WTC11 (cell line): Measurements from ENCODE around the gene FYN. TPM values are rescaled to one million over a fixed set of nuclear protein-coding genes. Genes with fewer than 3 reads are reported as not detected.

Source experiments
- ATAC-seq: fragments of 200-7000 bp; cut with Tn5 transposase; 2 replicates; pipeline ENCODE4 v1.10.0; 2021; ENCODE audit warnings: mild to moderate bottlenecking, moderate library complexity
- CTCF ChIA-PET: fragments of 300-600 bp; sonication (Branson Sonifier 250); formaldehyde crosslinking; loops from one replicate; lab custom pipeline; 2021; ENCODE audit warnings: antibody characterized with exemption; lab: Charles Lee
- POLR2A ChIA-PET: fragments of 350-600 bp; sonication (Branson Sonifier 250); formaldehyde crosslinking; loops from one replicate; lab custom pipeline; 2021; ENCODE audit warnings: antibody characterized with exemption; lab: Charles Lee
- DNase-seq: peaks from one replicate; pipeline ENCODE4 v3.0.0; 2021; ENCODE audit warnings: low spot score
- H3K27ac Mint-ChIP-seq: 2 replicates; pipeline ENCODE4 v1.8.0; 2021; ENCODE audit warnings: mixed read lengths
- H3K27me3 Mint-ChIP-seq: 2 replicates; pipeline ENCODE4 v1.8.0; 2021; ENCODE audit warnings: low read depth, mild to moderate bottlenecking, moderate library complexity, mixed read lengths
- H3K36me3 Mint-ChIP-seq: 2 replicates; pipeline ENCODE4 v1.8.0; 2021; ENCODE audit warnings: mixed read lengths
- H3K4me1 Mint-ChIP-seq: 2 replicates; pipeline ENCODE4 v1.8.0; 2022; ENCODE audit warnings: mixed read lengths
- H3K4me3 Mint-ChIP-seq: 2 replicates; pipeline ENCODE4 v1.8.0; 2021; ENCODE audit warnings: mild to moderate bottlenecking, moderate library complexity, mixed read lengths
- H3K9me3 Mint-ChIP-seq: 2 replicates; pipeline ENCODE4 v1.8.0; 2021; ENCODE audit warnings: mixed read lengths
- ATF1 ChIP-seq: sonication (generic); formaldehyde crosslinking; IDR thresholded peaks from 2 replicates; pipeline ENCODE4 v1.8.1; 2023; ENCODE audit warnings: mild to moderate bottlenecking, moderate library complexity, missing genetic modification reagents
- ATF2 ChIP-seq: sonication (generic); formaldehyde crosslinking; IDR thresholded peaks from 2 replicates; pipeline ENCODE4 v1.8.1; 2022; ENCODE audit warnings: low read depth, missing genetic modification reagents, borderline replicate concordance
- E2F4 ChIP-seq: sonication (generic); formaldehyde crosslinking; IDR thresholded peaks from 2 replicates; pipeline ENCODE4 v1.8.1; 2022; ENCODE audit warnings: low read depth, mild to moderate bottlenecking, moderate library complexity, missing genetic modification reagents, borderline replicate concordance
- ELF4 ChIP-seq: sonication (generic); formaldehyde crosslinking; IDR thresholded peaks from 2 replicates; pipeline ENCODE4 v1.8.1; 2022; ENCODE audit warnings: low read depth, mild to moderate bottlenecking, moderate library complexity, missing genetic modification reagents
- GABPB1 ChIP-seq: sonication (generic); formaldehyde crosslinking; IDR thresholded peaks from 2 replicates; pipeline ENCODE4 v1.8.1; 2023; ENCODE audit warnings: mild to moderate bottlenecking, missing genetic modification reagents
- JUN ChIP-seq: sonication (generic); formaldehyde crosslinking; IDR thresholded peaks from 2 replicates; pipeline ENCODE4 v1.8.0; 2023; ENCODE audit warnings: mild to moderate bottlenecking, missing genetic modification reagents
- KAT7 ChIP-seq: sonication (generic); formaldehyde crosslinking; IDR thresholded peaks from 2 replicates; pipeline ENCODE4 v1.8.1; 2023; ENCODE audit warnings: missing genetic modification reagents, mild to moderate bottlenecking, borderline replicate concordance
- MAX ChIP-seq: sonication (generic); formaldehyde crosslinking; IDR thresholded peaks from 2 replicates; pipeline ENCODE4 v1.8.0; 2022; ENCODE audit warnings: mild to moderate bottlenecking, missing genetic modification reagents
- MLX ChIP-seq: sonication (generic); formaldehyde crosslinking; IDR thresholded peaks from 2 replicates; pipeline ENCODE4 v1.8.1; 2023; ENCODE audit warnings: mild to moderate bottlenecking, missing genetic modification reagents, moderate library complexity
- NFATC4 ChIP-seq: fragments of 250-450 bp; sonication (Bioruptor Pico); IDR thresholded peaks from 2 replicates; pipeline ENCODE4 v1.9.0; 2021; ENCODE audit warnings: mild to moderate bottlenecking
- NFYB ChIP-seq: sonication (generic); formaldehyde crosslinking; conservative IDR thresholded peaks from 2 replicates; pipeline ENCODE4 v1.8.0; 2022; ENCODE audit warnings: low read depth, missing genetic modification reagents
- OVOL2 ChIP-seq: fragments of 250-450 bp; sonication (Bioruptor Pico); IDR thresholded peaks from 2 replicates; pipeline ENCODE4 v1.9.0; 2021; ENCODE audit warnings: mild to moderate bottlenecking, borderline replicate concordance
- SMAD3 ChIP-seq: sonication (generic); formaldehyde crosslinking; IDR thresholded peaks from 2 replicates; pipeline ENCODE4 v1.8.0; 2022; ENCODE audit warnings: missing genetic modification reagents, mild to moderate bottlenecking, borderline replicate concordance
- SMAD4 ChIP-seq: sonication (generic); formaldehyde crosslinking; IDR thresholded peaks from 2 replicates; pipeline ENCODE4 v1.8.0; 2022; ENCODE audit warnings: mild to moderate bottlenecking, missing genetic modification reagents
- SOX15 ChIP-seq: fragments of 250-450 bp; sonication (Bioruptor Pico); IDR thresholded peaks from 2 replicates; pipeline ENCODE4 v1.9.0; 2021; ENCODE audit warnings: mild to moderate bottlenecking
- ZBTB21 ChIP-seq: sonication (generic); formaldehyde crosslinking; IDR thresholded peaks from 2 replicates; pipeline ENCODE4 v1.8.1; 2023; ENCODE audit warnings: mild to moderate bottlenecking, missing genetic modification reagents, borderline replicate concordance
- ZBTB43 ChIP-seq: sonication (generic); formaldehyde crosslinking; IDR thresholded peaks from 2 replicates; pipeline ENCODE4 v1.8.1; 2023; ENCODE audit warnings: mild to moderate bottlenecking, missing genetic modification reagents
- ZNF121 ChIP-seq: sonication (generic); formaldehyde crosslinking; IDR thresholded peaks from 2 replicates; pipeline ENCODE4 v1.8.0; 2023; ENCODE audit warnings: missing genetic modification reagents
- ZNF138 ChIP-seq: sonication (generic); formaldehyde crosslinking; conservative IDR thresholded peaks from 2 replicates; pipeline ENCODE4 v1.8.1; 2022; ENCODE audit warnings: mild to moderate bottlenecking, moderate library complexity, missing genetic modification reagents
- ZNF232 ChIP-seq: sonication (generic); formaldehyde crosslinking; IDR thresholded peaks from 2 replicates; pipeline ENCODE4 v1.8.0; 2022; ENCODE audit warnings: mild to moderate bottlenecking, missing genetic modification reagents
- ZNF416 ChIP-seq: fragments of 250-450 bp; sonication (Bioruptor Pico); IDR thresholded peaks from 2 replicates; pipeline ENCODE4 v1.9.0; 2021; ENCODE audit warnings: mild to moderate bottlenecking, inconsistent platforms
- ZNF532 ChIP-seq: fragments of 250-450 bp; sonication (Bioruptor Pico); IDR thresholded peaks from 2 replicates; pipeline ENCODE4 v1.9.0; 2021; ENCODE audit warnings: mild to moderate bottlenecking, borderline replicate concordance
- total RNA-seq: library from RNA; stranded (reverse); gene quantifications from 3 replicates; pipeline ENCODE4 v1.2.3, GENCODE V29; 2021

Gene FYN
- total RNA-seq, 1 experiment from 2014 or later: 63.9 TPM

- TF ChIP-seq ZBTB43 (CRISPR knock-in tag) (no peak), ZBTB21 (CRISPR knock-in tag) (no peak), ATF2 (no peak)
Observed at GRCh38 chr6:111779660-111780059, 93.6 kb downstream of the FYN start (continued).

- Mint-ChIP-seq H3K4me3 (no peak overlapping the region), H3K36me3 (no peaks in the 10 kb centered on the region), H3K27me3 (no peaks in the 10 kb centered on the region), H3K4me1 (peaks cover 23% of the 10 kb centered on the region)
- ChIA-PET POLR2A (interaction anchor here (0.7 kb wide), 1 partner anchor 264 kb away, joined by 8 read pairs; no protein-coding TSS in a partner anchor), CTCF (interaction anchor here (0.7 kb wide), 1 partner anchor 276 kb away, joined by 3 read pairs; no protein-coding TSS in a partner anchor)
- TF ChIP-seq NFATC4 (CRISPR knock-in tag) (no peak), ZNF121 (CRISPR knock-in tag) (no peak), ZNF138 (CRISPR knock-in tag) (no peak), SOX15 (CRISPR knock-in tag) (no peak), OVOL2 (CRISPR knock-in tag) (no peak), MLX (CRISPR knock-in tag) (no peak), SMAD3 (CRISPR knock-in tag) (no peak), ZNF416 (CRISPR knock-in tag) (no peak), SMAD4 (CRISPR knock-in tag) (no peak), GABPB1 (CRISPR knock-in tag) (no peak), MAX (no peak), E2F4 (CRISPR knock-in tag) (no peak), KAT7 (no peak), JUN (CRISPR knock-in tag) (no peak)
- TF ChIP-seq, all 79 proteins: peak for 0
- H3K27ac Mint-ChIP-seq: no peak overlapping the region
- ATAC-seq (no peak), DNase-seq (no peak)
- no peaks in the 10 kb centered on the region for H3K9me3 Mint-ChIP-seq
Observed at GRCh38 chr6:111779031-111779430, 94.2 kb downstream of the FYN start.

- CTCF ChIA-PET: no interaction called here
- no peak for TF ChIP-seq NFYB
- no peak for TF ChIP-seq ATF1
- TF ChIP-seq ZNF532 (CRISPR knock-in tag): no peak
- no peak for TF ChIP-seq ZNF232
- TF ChIP-seq ELF4 (CRISPR knock-in tag): no peak
- no peaks in the 10 kb centered on the region for H3K27me3 Mint-ChIP-seq
- no peak overlapping the region for H3K4me3 Mint-ChIP-seq
- DNase-seq (no peak), ATAC-seq (no peak)
- H3K9me3 Mint-ChIP-seq: no peaks in the 10 kb centered on the region
- H3K36me3 Mint-ChIP-seq: no peaks in the 10 kb centered on the region
- H3K4me1 Mint-ChIP-seq: peaks cover 19% of the 10 kb centered on the region
- no peak overlapping the region for H3K27ac Mint-ChIP-seq
- POLR2A ChIA-PET: no interaction called here
Observed at GRCh38 chr6:111777357-111777756, 95.9 kb downstream of the FYN start.
